MCF 10A (cell line): ENCODE results near the gene RAE1. TPM values are rescaled to one million over a fixed set of nuclear protein-coding genes. Genes with fewer than 3 reads are reported as not detected.

Experiments
- BruUV-seq: library from RNA; stranded (reverse); fragments of 400-500 nt; replicated peaks from 2 replicates; lab custom pipeline; 2021; lab: Mats Ljungman, UMichigan
- CTCF ChIA-PET: fragments of 300-600 bp; sonication (Branson Sonifier 250); formaldehyde crosslinking; extraction: SDS; loops from one replicate; lab custom pipeline; 2021; ENCODE audit warnings: antibody characterized with exemption, inconsistent platforms; lab: Yijun Ruan, JAX
- POLR2A ChIA-PET: fragments of 300-600, 350-650 bp; sonication (Branson Sonifier 250); formaldehyde crosslinking; extraction: SDS; loops from one replicate; lab custom pipeline; 2020; ENCODE audit warnings: antibody characterized with exemption, inconsistent platforms; lab: Yijun Ruan, JAX
- DNase-seq: peaks from one replicate; pipeline ENCODE4 v3.0.0-alpha.2; 2018; ENCODE audit not compliant: unreplicated experiment
- H3K27ac Mint-ChIP-seq: one replicate; pipeline ENCODE4 v1.8.0; 2022; ENCODE audit warnings: mild to moderate bottlenecking, low read depth, mixed read lengths; ENCODE audit not compliant: unreplicated experiment
- H3K27me3 Mint-ChIP-seq: one replicate; pipeline ENCODE4 v1.8.0; 2022; ENCODE audit warnings: mixed read lengths; ENCODE audit not compliant: insufficient read depth, unreplicated experiment
- H3K36me3 Mint-ChIP-seq: one replicate; pipeline ENCODE4 v1.8.0; 2022; ENCODE audit warnings: mild to moderate bottlenecking, moderate library complexity, mixed read lengths; ENCODE audit not compliant: insufficient read depth, unreplicated experiment
- H3K4me1 Mint-ChIP-seq: one replicate; pipeline ENCODE4 v1.8.0; 2022; ENCODE audit warnings: mixed read lengths; ENCODE audit not compliant: insufficient read depth, unreplicated experiment
- H3K4me3 Mint-ChIP-seq: one replicate; pipeline ENCODE4 v1.8.0; 2022; ENCODE audit warnings: mild to moderate bottlenecking, moderate library complexity, mixed read lengths; ENCODE audit not compliant: unreplicated experiment
- H3K9me3 Mint-ChIP-seq: one replicate; pipeline ENCODE4 v1.8.0; 2022; ENCODE audit warnings: mixed read lengths; ENCODE audit not compliant: unreplicated experiment
- CTCF ChIP-seq: fragments of 200-600 bp; IDR thresholded peaks from one replicate; pipeline ENCODE4 v1.8.0; 2022; ENCODE audit warnings: antibody characterized with exemption, mild to moderate bottlenecking; ENCODE audit not compliant: unreplicated experiment
- intact Hi-C: fragments of 100-400 bp; cut with micrococcal nuclease; formaldehyde crosslinking; loops from 2 replicates; pipeline ENCODE4 v1.14.1; 2022
- total RNA-seq: library from RNA; stranded (reverse); gene quantifications from 2 replicates; pipeline ENCODE4 v1.2.3, GENCODE V29; 2022

RAE1 gene
- total RNA-seq, 1 experiment from 2014 or later, result 46.7 TPM

GRCh38 chr20:57389695-57390603 lies 38.9 kb downstream of the RAE1 start:
- H3K9me3 Mint-ChIP-seq, result no peaks in the 10 kb centered on the region
- intact Hi-C loops, result loop anchor here (10.0 kb wide), 1 partner anchor 825 kb away; no protein-coding TSS in a partner anchor
- CTCF ChIA-PET, result interaction anchor here (0.5 to 3.0 kb wide), 14 partner anchors 8 to 820 kb away, joined by 3 to 9 read pairs (median 4); no protein-coding TSS in a partner anchor
- H3K36me3 Mint-ChIP-seq, result no peaks in the 10 kb centered on the region
- no peak for TF ChIP-seq CTCF
- no peak for DNase-seq
- H3K27me3 Mint-ChIP-seq, result no peaks in the 10 kb centered on the region
- no peak overlapping the region for H3K27ac Mint-ChIP-seq
- no peaks in the 10 kb centered on the region for H3K4me1 Mint-ChIP-seq
- no TSS peak for BruUV-seq
- no peak overlapping the region for H3K4me3 Mint-ChIP-seq
- POLR2A ChIA-PET, result interaction anchor here (1.2 kb wide), 1 partner anchor 40 kb away, joined by 3 read pairs; no protein-coding TSS in a partner anchor

GRCh38 chr20:57390604-57391438 lies 39.8 kb downstream of the RAE1 start, which contains the start of gene RBM38:
RBM38 (plus strand) TSS chr20:57391396; CDS start chr20:57391582, 186 bp downstream.
- no peak within 1 kb of the TSS for H3K27ac Mint-ChIP-seq
- POLR2A ChIA-PET, result interaction anchor here (0.5 to 1.2 kb wide), 4 partner anchors 39 to 306 kb away, joined by 3 to 4 read pairs (median 4); no protein-coding TSS in a partner anchor
- peak within 1 kb of the TSS; percentile 69 for H3K4me3 Mint-ChIP-seq
- no peaks in the 10 kb centered on the region for H3K4me1 Mint-ChIP-seq
- intact Hi-C loops, result no loop called here
- H3K36me3 Mint-ChIP-seq, result no peaks in the 10 kb centered on the region
- no peaks in the 10 kb centered on the region for H3K27me3 Mint-ChIP-seq
- peak; percentile 60 for DNase-seq
- CTCF ChIA-PET, result interaction anchor here (0.5 to 3.0 kb wide), 10 partner anchors 9 to 761 kb away, joined by 3 to 9 read pairs (median 4); no protein-coding TSS in a partner anchor
- TF ChIP-seq CTCF, result no peak
- no TSS peak for BruUV-seq
- no peaks in the 10 kb centered on the region for H3K9me3 Mint-ChIP-seq

GRCh38 chr20:57391439-57392301 lies 40.6 kb downstream of the RAE1 start:
- DNase-seq, result peak; percentile 4
- Mint-ChIP-seq H3K36me3 (no peaks in the 10 kb centered on the region), H3K27me3 (no peaks in the 10 kb centered on the region), H3K9me3 (no peaks in the 10 kb centered on the region), H3K27ac (no peak overlapping the region), H3K4me1 (no peaks in the 10 kb centered on the region), H3K4me3 (peak overlapping the region; percentile 69)
- intact Hi-C loops, result no loop called here
- POLR2A ChIA-PET, result interaction anchor here (0.6 to 1.2 kb wide), 7 partner anchors 8 to 730 kb away, joined by 3 to 4 read pairs (median 3); no protein-coding TSS in a partner anchor
- no peak for TF ChIP-seq CTCF
- BruUV-seq, result no TSS peak
- CTCF ChIA-PET, result interaction anchor here (0.7 to 1.2 kb wide), 6 partner anchors 8 to 800 kb away, joined by 3 to 6 read pairs (median 3); no protein-coding TSS in a partner anchor
